Epithelial cell of proximal tubule (primary cell): ENCODE results near the gene EHBP1. TPM values are rescaled to one million over a fixed set of nuclear protein-coding genes. Genes with fewer than 3 reads are reported as not detected.
A peak's percentile ranks its signal among the peaks of the same experiment; 100 is the strongest.

Source experiments
- DNase-seq: peaks from one replicate; pipeline ENCODE4 v3.0.0-alpha.2; 2011; ENCODE audit warnings: low read depth
- H3K4me3 ChIP-seq: 2 replicates; pipeline ENCODE4 v1.5.1; 2011; ENCODE audit warnings: low read depth, mild to moderate bottlenecking, low read length
- CTCF ChIP-seq: conservative IDR thresholded peaks from 2 replicates; pipeline ENCODE4 v1.5.1; 2012; ENCODE audit warnings: low read depth, mild to moderate bottlenecking, low read length
- total RNA-seq: library from RNA; depleted of rRNA; stranded (reverse); fragments of >200 nt; gene quantifications from 2 replicates; pipeline ENCODE4 v1.2.3, GENCODE V29; 2015

EHBP1 gene
- total RNA-seq, 1 donor from 2014 or later = 18.1 TPM

DNA sequence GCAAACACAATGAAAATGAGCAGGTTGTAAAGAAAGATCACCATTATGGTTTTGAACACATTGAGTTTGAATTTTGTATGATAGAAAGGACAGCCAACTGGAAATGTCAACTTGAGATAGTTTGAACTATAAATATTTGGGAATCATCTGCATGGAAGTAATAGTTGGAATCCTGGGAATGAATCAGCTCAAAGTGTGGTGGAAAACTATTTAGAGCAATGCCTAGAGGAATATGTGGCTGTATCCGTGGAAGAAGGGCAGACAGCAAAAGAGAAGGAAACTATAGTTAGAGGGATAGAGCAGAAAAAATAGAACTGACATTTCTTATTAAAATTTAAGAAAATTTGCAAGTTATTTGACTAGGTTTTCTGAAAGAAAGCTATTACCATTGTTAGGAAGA is 232.6 kb downstream of the EHBP1 start:
- H3K4me3 ChIP-seq = no peak overlapping the region
- no peak for DNase-seq
- TF ChIP-seq CTCF = no peak

GRCh38 chr2:62939735-62940491 is 234.4 kb downstream of the EHBP1 start:
- no peak for TF ChIP-seq CTCF
- peak; percentile 76 for DNase-seq

DNA sequence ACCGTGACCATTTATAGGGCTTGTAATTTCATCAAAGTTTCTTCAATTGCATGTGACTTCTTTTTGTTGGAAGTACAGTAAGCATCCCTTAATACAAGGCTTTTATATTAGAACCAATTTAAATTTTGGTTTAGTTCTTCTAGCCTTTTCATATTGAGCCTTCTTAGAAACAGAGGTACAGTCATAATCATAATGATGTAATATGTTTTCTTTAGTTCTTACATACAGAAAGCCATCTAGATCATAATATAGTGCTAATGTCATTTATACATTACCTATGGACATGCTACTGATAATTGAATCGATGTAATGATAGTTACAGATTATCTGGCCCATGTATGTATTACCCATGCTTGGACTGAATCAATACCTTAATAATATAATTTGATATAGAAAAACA is 235.2 kb downstream of the EHBP1 start:
- no peak for TF ChIP-seq CTCF
- DNase-seq = no peak
- H3K4me3 ChIP-seq = no peak overlapping the region

More at GRCh38 chr2:62939735-62940491, 234.4 kb downstream of the EHBP1 start:
- H3K4me3 ChIP-seq = no peak overlapping the region

GRCh38 chr2:62941413-62941812 is 235.9 kb downstream of the EHBP1 start:
- no peak overlapping the region for H3K4me3 ChIP-seq
- TF ChIP-seq CTCF = no peak
- no peak for DNase-seq

GRCh38 chr2:62944362-62944761 is 238.8 kb downstream of the EHBP1 start:
- DNase-seq = no peak
- H3K4me3 ChIP-seq = no peak overlapping the region
- TF ChIP-seq CTCF = no peak

- no peak for DNase-seq
- H3K4me3 ChIP-seq = no peak overlapping the region
- no peak for TF ChIP-seq CTCF
Measured at GRCh38 chr2:62947403-62947802, 241.9 kb downstream of the EHBP1 start.

GRCh38 chr2:62956651-62957050 is 251.1 kb downstream of the EHBP1 start:
- no peak for DNase-seq
- TF ChIP-seq CTCF = no peak
- H3K4me3 ChIP-seq = no peak overlapping the region
